ENCODE results near the gene DDX10. TPM values are rescaled to one million over a fixed set of nuclear protein-coding genes. Genes with fewer than 3 reads are reported as not detected.
A peak's percentile ranks its signal among the peaks of the same experiment; 100 is the strongest.

DDX10 gene
- total and polyA plus RNA-seq, 4 donors, result 20.5 to 34.2 (median 24.4) TPM

DNA sequence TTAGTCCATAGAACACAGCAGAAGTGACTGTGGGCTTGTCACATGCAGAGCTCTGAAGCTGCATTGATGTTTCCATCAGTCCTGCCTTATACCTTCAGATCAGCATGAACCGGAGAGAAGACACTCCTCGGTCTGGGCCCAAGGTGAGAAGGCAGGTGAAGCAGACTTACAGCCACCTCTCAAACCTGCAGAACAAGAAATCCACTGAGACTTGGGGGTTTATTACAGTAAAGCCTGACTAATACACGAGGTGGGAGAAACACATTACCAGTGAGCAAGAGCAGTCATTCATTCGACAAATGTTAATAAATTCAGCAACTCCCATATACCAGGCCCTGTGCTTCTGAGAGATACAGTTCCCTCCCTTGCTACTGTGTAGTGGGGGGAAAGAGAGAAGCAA, 279.0 kb downstream of the DDX10 start:
- Histone ChIP-seq H3K36me3 (ENCODE audit: control insufficient read depth, insufficient read depth, low read length) (no peaks in the 10 kb centered on the region), H3K27me3 (ENCODE audit: control insufficient read depth, insufficient read depth, low read length) (no peaks in the 10 kb centered on the region), H3K4me3 (ENCODE audit: low read depth, low read length) (no peak overlapping the region), H3K27ac (ENCODE audit: low read depth, low read length) (no peak overlapping the region), H3K4me1 (ENCODE audit: control insufficient read depth, insufficient read depth, low read length) (no peaks in the 10 kb centered on the region), H3K9me3 (ENCODE audit: control insufficient read depth, insufficient read depth, low read length) (no peaks in the 10 kb centered on the region)
- DNase-seq (ENCODE audit: low read depth in 4 of 6, low spot score in 6 of 6), result no peak
- 94% methylated on average over 2 of the region's 4 CpGs for WGBS (ENCODE audit: insufficient coverage)

DNA sequence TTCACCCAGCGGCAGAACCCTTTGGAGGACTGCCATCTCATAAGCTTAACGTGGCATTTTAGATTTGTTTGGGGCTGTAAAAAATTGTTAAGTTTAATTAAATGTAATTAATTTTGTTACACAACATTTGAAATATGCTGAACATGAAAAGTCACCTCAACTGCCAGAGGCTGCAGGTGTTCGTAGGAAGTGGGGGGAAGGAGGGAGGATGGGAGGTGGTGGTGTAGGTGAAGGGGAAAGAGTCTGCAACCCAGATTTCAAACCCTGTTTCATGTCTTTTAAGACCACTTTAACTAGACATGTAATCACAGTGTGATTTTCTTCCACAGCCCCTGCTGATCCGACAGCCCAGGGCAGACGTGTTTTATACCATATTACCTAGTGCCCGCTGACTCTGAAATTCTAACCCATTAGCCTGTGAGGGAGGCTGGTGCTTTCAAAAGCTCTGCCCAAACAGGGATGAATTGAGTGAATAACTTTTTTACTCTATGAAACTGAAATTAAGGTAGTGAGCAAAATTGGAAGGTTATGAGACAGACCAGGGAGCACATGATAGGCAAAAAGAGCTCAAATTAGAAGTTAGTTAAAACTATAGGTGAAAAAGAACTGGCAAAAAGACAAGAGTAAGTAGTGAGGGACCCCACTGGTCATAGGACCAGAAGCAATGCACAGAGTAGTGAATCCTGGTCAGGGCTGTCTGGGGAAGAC, 279.8 kb downstream of the DDX10 start:
- WGBS (ENCODE audit: insufficient coverage), result 71% methylated on average over 1 of the region's 6 CpGs
- peak in 1 of 6 donors; percentile 77 for DNase-seq (ENCODE audit: low read depth in 4 of 6, low spot score in 6 of 6)
- H3K27ac ChIP-seq (ENCODE audit: low read depth, low read length), result no peak overlapping the region
- no peak overlapping the region for H3K4me3 ChIP-seq (ENCODE audit: low read depth, low read length)
- no peaks in the 10 kb centered on the region for H3K36me3 ChIP-seq (ENCODE audit: control insufficient read depth, insufficient read depth, low read length)
- no peaks in the 10 kb centered on the region for H3K27me3 ChIP-seq (ENCODE audit: control insufficient read depth, insufficient read depth, low read length)
- H3K9me3 ChIP-seq (ENCODE audit: control insufficient read depth, insufficient read depth, low read length), result no peaks in the 10 kb centered on the region
- H3K4me1 ChIP-seq (ENCODE audit: control insufficient read depth, insufficient read depth, low read length), result no peaks in the 10 kb centered on the region

DNA sequence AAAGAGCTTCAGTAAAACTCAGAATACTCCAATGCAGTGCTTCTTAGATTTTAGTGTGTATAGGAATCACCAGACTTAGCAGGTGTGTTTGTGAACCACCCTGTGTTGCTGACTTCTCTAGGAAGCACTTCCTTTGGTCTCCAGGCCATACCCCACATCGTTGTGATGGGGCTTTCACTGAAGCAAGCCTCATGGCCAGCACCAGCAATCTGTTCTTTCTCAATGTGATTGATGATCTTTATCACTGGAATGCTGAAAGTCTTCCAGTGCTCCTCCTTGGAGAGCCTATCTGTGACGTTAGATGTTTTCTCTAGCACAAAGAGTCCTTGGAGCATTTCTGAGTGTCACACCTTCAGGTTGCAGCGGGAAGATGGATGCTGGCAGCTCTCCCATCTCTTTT, 280.5 kb downstream of the DDX10 start:
- H3K4me3 ChIP-seq (ENCODE audit: low read depth, low read length), result no peak overlapping the region
- no peak overlapping the region for H3K27ac ChIP-seq (ENCODE audit: low read depth, low read length)
- H3K27me3 ChIP-seq (ENCODE audit: control insufficient read depth, insufficient read depth, low read length), result no peaks in the 10 kb centered on the region
- no peaks in the 10 kb centered on the region for H3K36me3 ChIP-seq (ENCODE audit: control insufficient read depth, insufficient read depth, low read length)
- 73% methylated on average over 3 of the region's 3 CpGs for WGBS (ENCODE audit: insufficient coverage)
- no peaks in the 10 kb centered on the region for H3K9me3 ChIP-seq (ENCODE audit: control insufficient read depth, insufficient read depth, low read length)
- H3K4me1 ChIP-seq (ENCODE audit: control insufficient read depth, insufficient read depth, low read length), result no peaks in the 10 kb centered on the region
- DNase-seq (ENCODE audit: low read depth in 4 of 6, low spot score in 6 of 6), result no peak

DNA sequence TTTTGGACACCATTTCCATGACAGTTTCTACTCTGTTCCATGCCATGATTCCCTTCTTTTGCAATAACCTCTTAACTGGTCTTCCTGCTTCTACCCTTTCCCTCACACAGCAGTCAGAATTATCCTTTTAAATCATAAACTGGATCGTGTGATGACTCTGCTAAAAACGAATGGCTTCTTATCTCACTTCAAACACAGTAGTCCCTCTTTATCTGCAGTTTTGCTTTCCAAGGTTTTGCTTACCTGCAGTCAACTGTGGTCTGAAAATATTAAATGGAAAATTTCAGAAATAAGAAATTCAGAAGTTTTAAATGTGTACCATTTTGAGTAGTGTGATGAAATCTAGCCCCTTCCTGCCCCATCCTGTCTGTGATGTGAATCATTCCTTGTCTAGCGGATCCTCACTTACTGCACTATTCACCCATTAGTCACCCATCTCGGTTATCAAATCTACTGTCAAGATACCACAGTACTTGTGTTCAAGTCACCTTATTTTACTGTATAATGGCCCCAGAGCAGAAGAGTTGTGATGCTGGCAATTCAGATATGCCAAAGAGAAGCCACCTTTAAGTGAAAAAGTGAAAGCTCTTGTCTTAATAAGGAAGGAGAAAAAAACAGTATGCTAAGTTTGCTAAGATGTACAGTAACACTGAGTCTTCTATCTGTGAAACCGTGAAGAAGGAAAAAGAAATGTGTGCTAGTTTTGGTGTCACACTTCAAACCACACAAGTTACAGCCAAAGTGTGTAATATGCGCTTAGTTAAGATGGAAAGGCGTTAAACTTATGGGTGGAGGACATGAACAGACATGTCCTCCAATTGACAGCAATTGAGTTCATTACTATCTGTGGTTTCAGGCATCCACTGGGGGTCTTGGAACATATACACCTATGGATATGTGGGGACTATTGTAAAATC, 283.0 kb downstream of the DDX10 start:
- H3K4me3 ChIP-seq (ENCODE audit: low read depth, low read length), result no peak overlapping the region
- no peaks in the 10 kb centered on the region for H3K27me3 ChIP-seq (ENCODE audit: control insufficient read depth, insufficient read depth, low read length)
- DNase-seq (ENCODE audit: low read depth in 4 of 6, low spot score in 6 of 6), result no peak
- no peaks in the 10 kb centered on the region for H3K36me3 ChIP-seq (ENCODE audit: control insufficient read depth, insufficient read depth, low read length)
- H3K4me1 ChIP-seq (ENCODE audit: control insufficient read depth, insufficient read depth, low read length), result no peaks in the 10 kb centered on the region
- H3K27ac ChIP-seq (ENCODE audit: low read depth, low read length), result no peak overlapping the region
- H3K9me3 ChIP-seq (ENCODE audit: control insufficient read depth, insufficient read depth, low read length), result no peaks in the 10 kb centered on the region
- 80% methylated on average over 1 of the region's 7 CpGs for WGBS (ENCODE audit: insufficient coverage)

DNA sequence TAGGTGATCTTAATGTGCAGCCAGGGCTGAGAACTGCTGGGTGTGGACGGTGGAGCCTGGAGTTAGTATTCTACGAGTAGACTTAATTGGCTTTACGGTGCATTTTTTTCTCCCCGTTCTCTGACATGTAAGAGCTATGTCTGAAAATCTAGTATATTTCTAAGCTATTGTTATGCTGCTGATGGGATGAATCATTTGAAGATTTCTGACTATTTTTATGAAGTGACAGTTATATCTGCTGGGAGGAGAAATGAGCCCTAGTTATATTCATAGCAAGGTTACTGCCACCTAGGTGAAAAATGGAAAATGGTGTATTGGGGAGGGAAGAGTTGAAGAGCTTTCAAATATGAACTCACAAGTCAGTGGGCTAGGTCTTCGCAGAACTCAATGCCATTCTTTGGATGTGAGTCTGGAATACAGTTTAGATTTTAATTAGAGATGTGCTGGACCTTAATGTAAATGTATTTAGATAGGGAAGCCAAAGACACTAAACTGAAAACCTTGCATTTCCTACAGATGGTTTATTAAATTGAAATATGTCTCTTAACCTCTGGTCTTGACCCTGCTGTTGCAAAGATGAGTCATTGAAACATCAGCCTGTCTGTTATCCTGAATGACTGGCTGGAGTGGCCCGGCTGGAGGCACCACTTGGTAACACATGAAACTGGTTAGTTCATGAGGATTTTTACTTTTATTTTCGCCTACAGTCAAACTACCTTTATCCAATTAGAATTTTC, 293.7 kb downstream of the DDX10 start:
- no peaks in the 10 kb centered on the region for H3K27me3 ChIP-seq (ENCODE audit: control insufficient read depth, insufficient read depth, low read length)
- H3K9me3 ChIP-seq (ENCODE audit: control insufficient read depth, insufficient read depth, low read length), result no peaks in the 10 kb centered on the region
- no peak overlapping the region for H3K27ac ChIP-seq (ENCODE audit: low read depth, low read length)
- no peak overlapping the region for H3K4me3 ChIP-seq (ENCODE audit: low read depth, low read length)
- 89% methylated on average over 3 of the region's 7 CpGs for WGBS (ENCODE audit: insufficient coverage)
- no peaks in the 10 kb centered on the region for H3K36me3 ChIP-seq (ENCODE audit: control insufficient read depth, insufficient read depth, low read length)
- H3K4me1 ChIP-seq (ENCODE audit: control insufficient read depth, insufficient read depth, low read length), result no peaks in the 10 kb centered on the region
- DNase-seq (ENCODE audit: low read depth in 4 of 6, low spot score in 6 of 6), result peak in 1 of 6 donors; percentile 55

DNA sequence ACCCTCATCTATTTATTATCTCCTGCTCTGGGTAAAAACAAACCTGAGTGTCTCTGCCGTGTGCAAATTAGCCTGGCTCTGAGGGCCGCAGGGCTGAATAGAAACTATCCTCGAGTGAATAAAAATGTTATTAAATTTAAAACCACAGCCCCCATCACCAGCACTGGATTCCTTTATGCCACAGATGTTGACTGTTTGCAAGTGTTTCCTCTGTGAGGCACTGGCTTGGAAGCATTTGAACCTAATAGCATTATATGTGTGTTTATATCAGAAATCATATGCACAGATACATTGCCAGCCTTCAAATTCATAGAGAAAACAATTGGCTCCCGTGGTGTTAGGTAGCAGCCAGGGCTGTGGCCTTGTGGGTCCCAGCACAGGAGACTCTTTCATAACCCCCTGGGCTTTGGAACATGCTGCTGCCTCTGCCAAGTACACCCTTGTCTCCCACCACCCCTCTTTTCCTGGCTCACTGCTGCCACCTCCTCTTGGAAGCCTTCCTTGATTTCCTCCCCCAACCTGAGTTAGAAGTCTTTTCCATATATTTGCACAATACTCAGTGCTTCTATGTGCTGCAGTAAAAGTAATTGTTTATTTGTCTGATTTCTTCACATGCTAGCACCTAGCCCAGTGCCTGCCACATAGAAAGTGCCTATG, 294.4 kb downstream of the DDX10 start:
- Histone ChIP-seq H3K27ac (ENCODE audit: low read depth, low read length) (no peak overlapping the region), H3K36me3 (ENCODE audit: control insufficient read depth, insufficient read depth, low read length) (no peaks in the 10 kb centered on the region), H3K4me1 (ENCODE audit: control insufficient read depth, insufficient read depth, low read length) (no peaks in the 10 kb centered on the region), H3K27me3 (ENCODE audit: control insufficient read depth, insufficient read depth, low read length) (no peaks in the 10 kb centered on the region), H3K4me3 (ENCODE audit: low read depth, low read length) (no peak overlapping the region), H3K9me3 (ENCODE audit: control insufficient read depth, insufficient read depth, low read length) (no peaks in the 10 kb centered on the region)
- WGBS (ENCODE audit: insufficient coverage), result 67% methylated on average over 1 of the region's 4 CpGs
- DNase-seq (ENCODE audit: low read depth in 4 of 6, low spot score in 6 of 6), result no peak

DNA sequence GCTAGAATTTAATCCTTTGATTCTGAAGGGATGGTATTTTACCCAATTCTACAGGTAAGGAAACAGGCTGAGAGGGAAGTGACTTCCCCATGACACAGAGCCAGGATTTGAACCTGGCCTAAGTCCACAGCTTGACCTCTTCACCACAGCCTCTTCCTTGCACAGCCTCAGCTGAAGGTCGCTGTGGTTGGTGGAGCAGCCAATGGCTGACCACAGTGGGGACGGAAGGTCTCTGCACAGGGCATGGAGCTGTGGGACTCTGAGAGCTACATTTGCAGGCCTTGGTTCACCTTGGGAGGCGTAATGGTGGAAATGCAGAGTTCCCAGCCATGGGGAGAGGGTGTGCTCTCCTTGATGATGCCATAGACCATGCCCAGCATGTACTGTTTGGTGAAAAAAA, 295.0 kb downstream of the DDX10 start:
- no peaks in the 10 kb centered on the region for H3K9me3 ChIP-seq (ENCODE audit: control insufficient read depth, insufficient read depth, low read length)
- no peaks in the 10 kb centered on the region for H3K36me3 ChIP-seq (ENCODE audit: control insufficient read depth, insufficient read depth, low read length)
- WGBS (ENCODE audit: insufficient coverage), result 90% methylated on average over 3 of the region's 3 CpGs
- H3K4me3 ChIP-seq (ENCODE audit: low read depth, low read length), result no peak overlapping the region
- H3K27ac ChIP-seq (ENCODE audit: low read depth, low read length), result no peak overlapping the region
- H3K4me1 ChIP-seq (ENCODE audit: control insufficient read depth, insufficient read depth, low read length), result no peaks in the 10 kb centered on the region
- H3K27me3 ChIP-seq (ENCODE audit: control insufficient read depth, insufficient read depth, low read length), result no peaks in the 10 kb centered on the region
- no peak for DNase-seq (ENCODE audit: low read depth in 4 of 6, low spot score in 6 of 6)

DNA sequence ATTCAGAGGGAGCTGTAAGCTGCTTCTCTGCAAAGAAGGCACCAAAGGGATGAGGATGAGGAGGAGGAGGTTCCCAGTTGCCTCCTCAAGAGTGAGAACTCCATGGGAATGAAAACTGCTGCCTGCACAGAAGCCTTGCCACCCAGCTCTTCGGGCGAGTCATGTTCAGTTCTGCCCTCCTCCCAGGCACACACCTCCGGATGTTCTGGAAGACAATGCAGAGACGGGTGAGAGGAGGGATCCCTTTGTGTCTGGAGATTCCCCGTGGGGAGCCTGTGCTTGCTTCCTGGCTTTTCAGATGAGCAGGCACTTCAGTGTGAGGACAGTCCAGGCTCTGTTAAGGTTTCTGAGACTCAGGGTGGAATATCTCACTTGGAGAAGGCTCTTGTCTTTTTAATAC, 295.6 kb downstream of the DDX10 start:
- H3K27ac ChIP-seq (ENCODE audit: low read depth, low read length), result no peak overlapping the region
- no peaks in the 10 kb centered on the region for H3K27me3 ChIP-seq (ENCODE audit: control insufficient read depth, insufficient read depth, low read length)
- H3K36me3 ChIP-seq (ENCODE audit: control insufficient read depth, insufficient read depth, low read length), result no peaks in the 10 kb centered on the region
- no peak for DNase-seq (ENCODE audit: low read depth in 4 of 6, low spot score in 6 of 6)
- H3K9me3 ChIP-seq (ENCODE audit: control insufficient read depth, insufficient read depth, low read length), result no peaks in the 10 kb centered on the region
- no peak overlapping the region for H3K4me3 ChIP-seq (ENCODE audit: low read depth, low read length)
- H3K4me1 ChIP-seq (ENCODE audit: control insufficient read depth, insufficient read depth, low read length), result no peaks in the 10 kb centered on the region
- 50% methylated on average over 2 of the region's 5 CpGs for WGBS (ENCODE audit: insufficient coverage)

DNA sequence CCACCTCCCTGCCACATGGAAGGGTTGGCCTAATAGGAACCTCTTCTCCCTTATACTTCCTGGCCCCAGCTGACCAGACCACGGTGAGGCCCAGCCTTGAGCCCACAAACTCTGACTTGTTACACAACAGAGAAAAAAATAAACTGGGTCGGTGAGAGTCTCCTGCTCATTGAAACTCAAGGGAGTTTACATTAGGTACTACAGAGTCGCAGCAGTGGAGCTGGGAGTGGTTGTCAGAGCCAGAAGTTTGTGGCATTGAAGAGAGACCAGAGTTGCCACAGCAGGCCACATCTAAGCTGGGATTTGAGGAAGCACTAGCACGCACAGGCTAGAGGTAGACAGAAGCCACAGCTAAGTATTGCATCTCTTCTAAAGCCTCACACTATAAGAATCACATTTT, 296.2 kb downstream of the DDX10 start:
- no peak overlapping the region for H3K4me3 ChIP-seq (ENCODE audit: low read depth, low read length)
- no peaks in the 10 kb centered on the region for H3K27me3 ChIP-seq (ENCODE audit: control insufficient read depth, insufficient read depth, low read length)
- 64% methylated on average over 3 of the region's 4 CpGs for WGBS (ENCODE audit: insufficient coverage)
- DNase-seq (ENCODE audit: low read depth in 4 of 6, low spot score in 6 of 6), result no peak
- H3K9me3 ChIP-seq (ENCODE audit: control insufficient read depth, insufficient read depth, low read length), result no peaks in the 10 kb centered on the region
- no peaks in the 10 kb centered on the region for H3K4me1 ChIP-seq (ENCODE audit: control insufficient read depth, insufficient read depth, low read length)
- H3K27ac ChIP-seq (ENCODE audit: low read depth, low read length), result no peak overlapping the region
- no peaks in the 10 kb centered on the region for H3K36me3 ChIP-seq (ENCODE audit: control insufficient read depth, insufficient read depth, low read length)
